ENCODE results near the gene HHIP.

The HHIP gene

DNA sequence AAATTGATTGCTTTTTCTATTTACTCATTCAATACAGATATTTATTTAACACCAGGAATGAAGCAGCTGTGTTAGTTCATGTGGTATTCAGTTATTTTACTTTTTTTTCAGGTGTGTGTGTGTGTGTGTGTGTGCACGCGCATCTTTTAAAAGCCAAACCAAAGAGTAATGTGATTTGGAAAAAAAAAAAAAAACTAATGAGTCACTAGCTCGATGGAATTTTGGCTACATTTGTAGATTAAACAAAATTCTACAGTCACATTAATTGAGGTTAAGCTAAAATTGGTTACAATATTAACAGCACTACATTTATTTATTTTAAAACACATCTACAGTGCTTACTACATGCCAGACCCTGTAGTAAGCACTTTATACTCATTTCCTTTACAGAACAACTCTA, 66.8 kb downstream of the HHIP start:
- no peak for TF ChIP-seq EZH2phosphoT487 (IDR thresholded peaks at IDR 0.05; ENCODE audit: borderline replicate concordance, low read length)
- TF ChIP-seq, protein P1, sequence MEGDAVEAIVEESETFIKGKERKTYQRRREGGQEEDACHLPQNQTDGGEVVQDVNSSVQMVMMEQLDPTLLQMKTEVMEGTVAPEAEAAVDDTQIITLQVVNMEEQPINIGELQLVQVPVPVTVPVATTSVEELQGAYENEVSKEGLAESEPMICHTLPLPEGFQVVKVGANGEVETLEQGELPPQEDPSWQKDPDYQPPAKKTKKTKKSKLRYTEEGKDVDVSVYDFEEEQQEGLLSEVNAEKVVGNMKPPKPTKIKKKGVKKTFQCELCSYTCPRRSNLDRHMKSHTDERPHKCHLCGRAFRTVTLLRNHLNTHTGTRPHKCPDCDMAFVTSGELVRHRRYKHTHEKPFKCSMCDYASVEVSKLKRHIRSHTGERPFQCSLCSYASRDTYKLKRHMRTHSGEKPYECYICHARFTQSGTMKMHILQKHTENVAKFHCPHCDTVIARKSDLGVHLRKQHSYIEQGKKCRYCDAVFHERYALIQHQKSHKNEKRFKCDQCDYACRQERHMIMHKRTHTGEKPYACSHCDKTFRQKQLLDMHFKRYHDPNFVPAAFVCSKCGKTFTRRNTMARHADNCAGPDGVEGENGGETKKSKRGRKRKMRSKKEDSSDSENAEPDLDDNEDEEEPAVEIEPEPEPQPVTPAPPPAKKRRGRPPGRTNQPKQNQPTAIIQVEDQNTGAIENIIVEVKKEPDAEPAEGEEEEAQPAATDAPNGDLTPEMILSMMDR (IDR thresholded peaks at IDR 0.05; ENCODE audit: low read depth, low read length, poor library complexity, severe bottlenecking), result no peak
- no peaks in the 10 kb centered on the region for H3K4me1 ChIP-seq (ENCODE audit: control insufficient read depth, low read length)
- H3K27ac ChIP-seq (ENCODE audit: low read depth, low read length), result no peak overlapping the region
- H3K79me2 ChIP-seq (ENCODE audit: control insufficient read depth, low read length), result no peaks in the 10 kb centered on the region
- no peaks in the 10 kb centered on the region for H3K9me3 ChIP-seq (ENCODE audit: control insufficient read depth, insufficient read depth, low read length)
- no peak overlapping the region for H3K4me3 ChIP-seq (ENCODE audit: low read length)
- no peaks in the 10 kb centered on the region for H3F3A ChIP-seq (ENCODE audit: control insufficient read depth, insufficient read depth)
- no peaks in the 10 kb centered on the region for H4K20me1 ChIP-seq (ENCODE audit: control insufficient read depth, insufficient read depth, low read depth, low read length)
- H3K27me3 ChIP-seq (ENCODE audit: control insufficient read depth, low read length), result no peaks in the 10 kb centered on the region
- H3K4me2 ChIP-seq (ENCODE audit: low read length), result no peak overlapping the region
- H3K36me3 ChIP-seq (ENCODE audit: control insufficient read depth, low read length), result no peaks in the 10 kb centered on the region
- H3K9me2 ChIP-seq (replicated peaks; ENCODE audit: control insufficient read depth, low read length), result no peaks in the 10 kb centered on the region

DNA sequence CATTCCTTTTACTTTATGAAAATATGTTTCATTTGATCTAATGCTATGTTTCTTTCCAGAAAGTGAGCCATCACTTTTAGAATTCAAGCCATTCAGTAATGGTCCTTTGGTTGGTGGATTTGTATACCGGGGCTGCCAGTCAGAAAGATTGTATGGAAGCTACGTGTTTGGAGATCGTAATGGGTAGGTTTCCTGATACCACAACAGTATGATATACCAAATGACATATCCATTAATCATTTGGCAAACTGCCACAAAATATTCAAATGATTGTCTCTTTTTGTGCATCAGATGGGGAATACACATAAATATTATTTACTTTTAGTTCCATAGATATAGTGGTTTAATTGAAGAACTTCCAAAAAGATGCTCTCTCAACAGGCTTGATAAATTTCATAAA, 68.2 kb downstream of the HHIP start:
- TF ChIP-seq EZH2phosphoT487 (IDR thresholded peaks at IDR 0.05; ENCODE audit: borderline replicate concordance, low read length), result no peak
- TF ChIP-seq, protein P1 (IDR thresholded peaks at IDR 0.05; ENCODE audit: low read depth, low read length, poor library complexity, severe bottlenecking), result no peak
- Histone ChIP-seq H3K27me3 (ENCODE audit: control insufficient read depth, low read length) (0 out of 2 replicates have a peak, but pooled peaks cover 2% of the 10 kb centered on the region), H3K4me1 (ENCODE audit: control insufficient read depth, low read length) (no peaks in the 10 kb centered on the region), H3K36me3 (ENCODE audit: control insufficient read depth, low read length) (no peaks in the 10 kb centered on the region), H3K79me2 (ENCODE audit: control insufficient read depth, low read length) (no peaks in the 10 kb centered on the region), H3K27ac (ENCODE audit: low read depth, low read length) (no peak overlapping the region), H3K4me3 (ENCODE audit: low read length) (no peak overlapping the region), H4K20me1 (ENCODE audit: control insufficient read depth, insufficient read depth, low read depth, low read length) (no peaks in the 10 kb centered on the region), H3K4me2 (ENCODE audit: low read length) (no peak overlapping the region), H3F3A (ENCODE audit: control insufficient read depth, insufficient read depth) (no peaks in the 10 kb centered on the region), H3K9me3 (ENCODE audit: control insufficient read depth, insufficient read depth, low read length) (no peaks in the 10 kb centered on the region), H3K9me2 (replicated peaks; ENCODE audit: control insufficient read depth, low read length) (no peaks in the 10 kb centered on the region)

DNA sequence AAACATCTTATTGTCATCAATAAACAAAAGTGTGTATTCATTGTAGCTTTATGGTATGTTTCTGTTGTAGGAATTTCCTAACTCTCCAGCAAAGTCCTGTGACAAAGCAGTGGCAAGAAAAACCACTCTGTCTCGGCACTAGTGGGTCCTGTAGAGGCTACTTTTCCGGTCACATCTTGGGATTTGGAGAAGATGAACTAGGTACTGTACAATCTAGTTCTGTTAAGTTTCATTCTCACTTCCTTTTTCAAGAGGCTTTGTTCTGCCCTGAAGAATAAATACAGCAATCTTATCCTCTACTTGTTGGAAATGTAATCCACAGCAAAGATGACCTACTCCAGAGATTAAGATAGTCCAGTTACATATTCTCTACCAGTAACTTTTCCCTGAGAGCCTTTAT, 69.3 kb downstream of the HHIP start:
- H3F3A ChIP-seq (ENCODE audit: control insufficient read depth, insufficient read depth), result no peaks in the 10 kb centered on the region

More for the DNA sequence above, 69.3 kb downstream of the HHIP start:
- no peak overlapping the region for H3K27ac ChIP-seq (ENCODE audit: low read depth, low read length)
- no peaks in the 10 kb centered on the region for H3K9me3 ChIP-seq (ENCODE audit: control insufficient read depth, insufficient read depth, low read length)
- H3K79me2 ChIP-seq (ENCODE audit: control insufficient read depth, low read length), result no peaks in the 10 kb centered on the region
- H3K9me2 ChIP-seq (replicated peaks; ENCODE audit: control insufficient read depth, low read length), result no peaks in the 10 kb centered on the region
- H3K4me2 ChIP-seq (ENCODE audit: low read length), result no peak overlapping the region
- no peaks in the 10 kb centered on the region for H3K4me1 ChIP-seq (ENCODE audit: control insufficient read depth, low read length)
- 0 out of 2 replicates have a peak, but pooled peaks cover 2% of the 10 kb centered on the region for H3K27me3 ChIP-seq (ENCODE audit: control insufficient read depth, low read length)
- no peak overlapping the region for H3K4me3 ChIP-seq (ENCODE audit: low read length)
- TF ChIP-seq, protein P1 (IDR thresholded peaks at IDR 0.05; ENCODE audit: low read depth, low read length, poor library complexity, severe bottlenecking), result no peak
- no peak for TF ChIP-seq EZH2phosphoT487 (IDR thresholded peaks at IDR 0.05; ENCODE audit: borderline replicate concordance, low read length)
- H4K20me1 ChIP-seq (ENCODE audit: control insufficient read depth, insufficient read depth, low read depth, low read length), result no peaks in the 10 kb centered on the region
- no peaks in the 10 kb centered on the region for H3K36me3 ChIP-seq (ENCODE audit: control insufficient read depth, low read length)

Data from DOHH2 (cell line).